Measurements from ENCODE around the gene FAF2.

GRCh38 chr5:176534640-176535039 is 86.5 kb downstream of the FAF2 start:
- TF ChIP-seq CTCF (IDR thresholded peaks at IDR 0.05; ENCODE audit: low read depth, low read length, missing input control) (no peak), REST (IDR thresholded peaks at IDR 0.05) (no peak), TAF1 (conservative IDR thresholded peaks at IDR 0.05) (no peak), GABPA (IDR thresholded peaks at IDR 0.05 in 1 of 2, conservative IDR thresholded peaks at IDR 0.05 in 1 of 2) (no peak)
- TF ChIP-seq, protein P1, sequence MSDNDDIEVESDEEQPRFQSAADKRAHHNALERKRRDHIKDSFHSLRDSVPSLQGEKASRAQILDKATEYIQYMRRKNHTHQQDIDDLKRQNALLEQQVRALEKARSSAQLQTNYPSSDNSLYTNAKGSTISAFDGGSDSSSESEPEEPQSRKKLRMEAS (IDR thresholded peaks at IDR 0.05) = no peak

Data from liver (tissue), 3 donors.